WTC11 (cell line): ENCODE data around the gene PTGER2. TPM values are rescaled to one million over a fixed set of nuclear protein-coding genes. Genes with fewer than 3 reads are reported as not detected.

Source experiments
- ARID4B ChIP-seq: sonication (generic); formaldehyde crosslinking; IDR thresholded peaks from 2 replicates; pipeline ENCODE4 v1.8.0; 2023; ENCODE audit warnings: missing genetic modification reagents, mild to moderate bottlenecking, borderline replicate concordance
- ATF6 ChIP-seq: sonication (generic); formaldehyde crosslinking; IDR thresholded peaks from 2 replicates; pipeline ENCODE4 v1.8.1; 2023; ENCODE audit warnings: mild to moderate bottlenecking, missing genetic modification reagents
- CDX4 ChIP-seq: fragments of 250-450 bp; sonication (Bioruptor Pico); IDR thresholded peaks from 2 replicates; pipeline ENCODE4 v1.9.0; 2021; ENCODE audit warnings: moderate library complexity, mild to moderate bottlenecking, inconsistent platforms, borderline replicate concordance
- CREM ChIP-seq: sonication (generic); formaldehyde crosslinking; IDR thresholded peaks from 2 replicates; pipeline ENCODE4 v1.8.1; 2022; ENCODE audit warnings: mild to moderate bottlenecking, missing genetic modification reagents, moderate library complexity
- CTCF ChIP-seq: fragments of 200-600 bp; IDR thresholded peaks from 2 replicates; pipeline ENCODE4 v1.8.0; 2022; ENCODE audit warnings: antibody characterized with exemption
- E2F4 ChIP-seq: sonication (generic); formaldehyde crosslinking; IDR thresholded peaks from 2 replicates; pipeline ENCODE4 v1.8.1; 2022; ENCODE audit warnings: low read depth, mild to moderate bottlenecking, moderate library complexity, missing genetic modification reagents, borderline replicate concordance
- ELF4 ChIP-seq: sonication (generic); formaldehyde crosslinking; IDR thresholded peaks from 2 replicates; pipeline ENCODE4 v1.8.1; 2022; ENCODE audit warnings: low read depth, mild to moderate bottlenecking, moderate library complexity, missing genetic modification reagents
- MYBL2 ChIP-seq: sonication (generic); formaldehyde crosslinking; IDR thresholded peaks from 2 replicates; pipeline ENCODE4 v1.8.1; 2023; ENCODE audit warnings: mild to moderate bottlenecking, moderate library complexity, missing genetic modification reagents
- NFE2L1 ChIP-seq: sonication (generic); formaldehyde crosslinking; IDR thresholded peaks from 2 replicates; pipeline ENCODE4 v1.8.1; 2023; ENCODE audit warnings: missing genetic modification reagents
- NFYB ChIP-seq: sonication (generic); formaldehyde crosslinking; conservative IDR thresholded peaks from 2 replicates; pipeline ENCODE4 v1.8.0; 2022; ENCODE audit warnings: low read depth, missing genetic modification reagents
- NR2C2 ChIP-seq: sonication (generic); formaldehyde crosslinking; IDR thresholded peaks from 2 replicates; pipeline ENCODE4 v1.8.0; 2022; ENCODE audit warnings: mild to moderate bottlenecking, missing genetic modification reagents
- TEAD4 ChIP-seq: sonication (generic); formaldehyde crosslinking; IDR thresholded peaks from 2 replicates; pipeline ENCODE4 v1.8.0; 2022; ENCODE audit warnings: mild to moderate bottlenecking, missing genetic modification reagents
- USF2 ChIP-seq: sonication (generic); formaldehyde crosslinking; IDR thresholded peaks from 2 replicates; pipeline ENCODE4 v1.8.1; 2023; ENCODE audit warnings: mild to moderate bottlenecking, missing genetic modification reagents, moderate library complexity
- ZBTB43 ChIP-seq: sonication (generic); formaldehyde crosslinking; IDR thresholded peaks from 2 replicates; pipeline ENCODE4 v1.8.1; 2023; ENCODE audit warnings: mild to moderate bottlenecking, missing genetic modification reagents
- ZNF281 ChIP-seq: sonication (generic); formaldehyde crosslinking; IDR thresholded peaks from 2 replicates; pipeline ENCODE4 v1.8.0; 2023; ENCODE audit warnings: mild to moderate bottlenecking, missing genetic modification reagents
- ZNF423 ChIP-seq: fragments of 250-450 bp; sonication (Bioruptor Pico); IDR thresholded peaks from 2 replicates; pipeline ENCODE4 v2.1.2; 2022; ENCODE audit warnings: mild to moderate bottlenecking, moderate library complexity
- ZNF532 ChIP-seq: fragments of 250-450 bp; sonication (Bioruptor Pico); IDR thresholded peaks from 2 replicates; pipeline ENCODE4 v1.9.0; 2021; ENCODE audit warnings: mild to moderate bottlenecking, borderline replicate concordance
- total RNA-seq: library from RNA; stranded (reverse); gene quantifications from 3 replicates; pipeline ENCODE4 v1.2.3, GENCODE V29; 2021

PTGER2 gene
- total RNA-seq, 1 experiment from 2014 or later = 0.92 TPM

GRCh38 chr14:52313903-52314594 lies at the start of gene PTGER2 (continued):
- no peak for TF ChIP-seq ZNF281
- no peak for TF ChIP-seq ARID4B
- no peak for TF ChIP-seq CDX4 (CRISPR knock-in tag)
- no peak for TF ChIP-seq CTCF
- TF ChIP-seq NR2C2 (CRISPR knock-in tag) = no peak
- TF ChIP-seq USF2 = no peak
- no peak for TF ChIP-seq MYBL2
- TF ChIP-seq ELF4 (CRISPR knock-in tag) = no peak
- no peak for TF ChIP-seq NFE2L1 (CRISPR knock-in tag)
- TF ChIP-seq CREM (CRISPR knock-in tag) = no peak
- no peak for TF ChIP-seq ATF6 (CRISPR knock-in tag)
- TF ChIP-seq ZNF532 (CRISPR knock-in tag) = no peak
- no peak for TF ChIP-seq TEAD4 (CRISPR knock-in tag)
- TF ChIP-seq E2F4 (CRISPR knock-in tag) = no peak
- TF ChIP-seq NFYB = no peak
- no peak for TF ChIP-seq ZBTB43 (CRISPR knock-in tag)
- TF ChIP-seq ZNF423 (CRISPR knock-in tag) = peak; percentile 92
